Measurements from ENCODE around the gene RNF8.
A peak's percentile ranks its signal among the peaks of the same experiment; 100 is the strongest.

RNF8 gene

GRCh38 chr6:37353761-37354525, at the start of gene RNF8:
Gene RNF8, plus strand, starts transcription at chr6:37353983. Its CDS starts 182 bp downstream, at chr6:37354165.
- peak; percentile 91 for DNase-seq

- DNase-seq = no peak
These were observed 49.0 kb upstream of the RNF8 start for GRCh38 chr6:37304766-37305165.

GRCh38 chr6:37305841-37306425, 47.9 kb upstream of the RNF8 start:
- DNase-seq = no peak

- DNase-seq = peak; percentile 21
These were observed 47.1 kb upstream of the RNF8 start for GRCh38 chr6:37306624-37307222.

- peak; percentile 35 for DNase-seq
These were observed 46.3 kb upstream of the RNF8 start for GRCh38 chr6:37307484-37307883.

GRCh38 chr6:37308069-37308815, 45.5 kb upstream of the RNF8 start:
- peak; percentile 97 for DNase-seq

- no peak for DNase-seq
These were observed 44.7 kb upstream of the RNF8 start for GRCh38 chr6:37309046-37309445.

GRCh38 chr6:37309692-37310091, 44.1 kb upstream of the RNF8 start:
- DNase-seq = no peak

- no peak for DNase-seq
These were observed 42.8 kb upstream of the RNF8 start for GRCh38 chr6:37310966-37311365.

GRCh38 chr6:37311741-37312473, 41.9 kb upstream of the RNF8 start:
- no peak for DNase-seq

GRCh38 chr6:37313723-37314486, 39.9 kb upstream of the RNF8 start:
- no peak for DNase-seq

- DNase-seq = no peak
These were observed 39.2 kb upstream of the RNF8 start for GRCh38 chr6:37314487-37315156.

GRCh38 chr6:37315157-37315515, 38.6 kb upstream of the RNF8 start:
- no peak for DNase-seq

GRCh38 chr6:37316071-37316470, 37.7 kb upstream of the RNF8 start:
- no peak for DNase-seq

GRCh38 chr6:37317312-37318038, 36.3 kb upstream of the RNF8 start:
- DNase-seq = no peak

GRCh38 chr6:37319156-37319555, 34.6 kb upstream of the RNF8 start:
- no peak for DNase-seq

GRCh38 chr6:37319856-37320480, 33.8 kb upstream of the RNF8 start:
- DNase-seq = no peak

- peak; percentile 74 for DNase-seq
These were observed 33.1 kb upstream of the RNF8 start for GRCh38 chr6:37320646-37321045.

GRCh38 chr6:37321101-37321500, 32.7 kb upstream of the RNF8 start:
- DNase-seq = no peak
